ENCODE data around the gene GPAM.

Gene GPAM

GRCh38 chr10:112184379-112184778 lies 814 bp upstream of the GPAM start:
- DNase-seq (ENCODE audit: low spot score) = no peak
- in situ Hi-C loops (cut with MboI; ENCODE audit: low sequenced_read_pairs, unreplicated experiment) = no loop called here
- TF ChIP-seq, protein P1, sequence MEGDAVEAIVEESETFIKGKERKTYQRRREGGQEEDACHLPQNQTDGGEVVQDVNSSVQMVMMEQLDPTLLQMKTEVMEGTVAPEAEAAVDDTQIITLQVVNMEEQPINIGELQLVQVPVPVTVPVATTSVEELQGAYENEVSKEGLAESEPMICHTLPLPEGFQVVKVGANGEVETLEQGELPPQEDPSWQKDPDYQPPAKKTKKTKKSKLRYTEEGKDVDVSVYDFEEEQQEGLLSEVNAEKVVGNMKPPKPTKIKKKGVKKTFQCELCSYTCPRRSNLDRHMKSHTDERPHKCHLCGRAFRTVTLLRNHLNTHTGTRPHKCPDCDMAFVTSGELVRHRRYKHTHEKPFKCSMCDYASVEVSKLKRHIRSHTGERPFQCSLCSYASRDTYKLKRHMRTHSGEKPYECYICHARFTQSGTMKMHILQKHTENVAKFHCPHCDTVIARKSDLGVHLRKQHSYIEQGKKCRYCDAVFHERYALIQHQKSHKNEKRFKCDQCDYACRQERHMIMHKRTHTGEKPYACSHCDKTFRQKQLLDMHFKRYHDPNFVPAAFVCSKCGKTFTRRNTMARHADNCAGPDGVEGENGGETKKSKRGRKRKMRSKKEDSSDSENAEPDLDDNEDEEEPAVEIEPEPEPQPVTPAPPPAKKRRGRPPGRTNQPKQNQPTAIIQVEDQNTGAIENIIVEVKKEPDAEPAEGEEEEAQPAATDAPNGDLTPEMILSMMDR (IDR thresholded peaks at IDR 0.05; ENCODE audit: borderline replicate concordance, control extremely low read depth, extremely low read depth, insufficient read depth, missing control alignments) = no peak

GRCh38 chr10:112184052-112184371 lies 447 bp upstream of the GPAM start:
- in situ Hi-C loops (cut with MboI; ENCODE audit: low sequenced_read_pairs, unreplicated experiment) = no loop called here
- TF ChIP-seq, protein P1 (IDR thresholded peaks at IDR 0.05; ENCODE audit: borderline replicate concordance, control extremely low read depth, extremely low read depth, insufficient read depth, missing control alignments) = no peak
- DNase-seq (ENCODE audit: low spot score) = no peak

DNA sequence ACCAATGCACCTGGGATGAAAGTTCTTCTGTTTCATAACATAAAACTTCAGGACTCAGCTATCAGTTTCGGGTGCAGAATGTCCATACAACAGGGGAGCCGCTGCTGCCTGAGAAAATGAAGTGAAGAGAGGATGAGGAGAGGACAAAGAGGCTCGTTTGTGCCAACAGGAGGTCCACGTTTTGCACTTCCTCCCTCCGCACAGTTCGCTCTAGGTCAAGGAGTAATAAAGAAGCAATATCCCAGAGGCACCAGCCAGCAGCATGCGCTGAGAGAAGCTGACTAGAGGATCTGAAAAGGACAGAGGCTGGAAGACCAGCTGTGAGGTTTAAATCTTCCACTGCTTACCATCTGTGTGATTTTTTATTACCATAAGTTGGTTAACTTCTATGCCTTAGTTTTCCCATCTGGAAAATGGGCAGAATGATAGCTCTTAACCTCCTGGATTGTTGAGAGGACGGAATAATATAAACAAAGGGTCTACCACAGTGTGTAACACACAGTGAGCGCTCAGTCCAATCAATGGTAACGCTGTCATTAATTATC lies 709 bp downstream of the GPAM start:
- in situ Hi-C loops (cut with MboI; ENCODE audit: low sequenced_read_pairs, unreplicated experiment) = no loop called here
- DNase-seq (ENCODE audit: low spot score) = no peak
- TF ChIP-seq, protein P1 (IDR thresholded peaks at IDR 0.05; ENCODE audit: borderline replicate concordance, control extremely low read depth, extremely low read depth, insufficient read depth, missing control alignments) = no peak

DNA sequence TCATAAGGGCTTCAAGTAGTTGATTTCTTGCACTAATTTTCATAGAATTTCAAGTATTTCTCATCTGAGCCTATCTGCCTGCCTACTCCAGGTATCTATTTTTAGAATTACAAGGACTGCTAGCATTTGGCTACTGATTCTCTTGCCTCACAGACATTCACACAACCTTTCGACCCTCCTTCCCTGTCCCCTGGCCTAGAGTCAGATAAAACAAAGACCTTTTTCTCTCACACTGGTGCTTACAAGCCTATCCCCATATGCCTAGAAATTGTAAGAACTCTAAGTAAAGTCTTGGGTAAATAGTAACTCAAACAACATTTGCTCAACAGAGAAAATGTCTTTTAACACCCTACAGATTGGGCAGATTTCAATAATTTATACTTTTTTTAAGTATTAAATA lies 6.3 kb downstream of the GPAM start:
- DNase-seq (ENCODE audit: low spot score) = no peak
- in situ Hi-C loops (cut with MboI; ENCODE audit: low sequenced_read_pairs, unreplicated experiment) = no loop called here

DNA sequence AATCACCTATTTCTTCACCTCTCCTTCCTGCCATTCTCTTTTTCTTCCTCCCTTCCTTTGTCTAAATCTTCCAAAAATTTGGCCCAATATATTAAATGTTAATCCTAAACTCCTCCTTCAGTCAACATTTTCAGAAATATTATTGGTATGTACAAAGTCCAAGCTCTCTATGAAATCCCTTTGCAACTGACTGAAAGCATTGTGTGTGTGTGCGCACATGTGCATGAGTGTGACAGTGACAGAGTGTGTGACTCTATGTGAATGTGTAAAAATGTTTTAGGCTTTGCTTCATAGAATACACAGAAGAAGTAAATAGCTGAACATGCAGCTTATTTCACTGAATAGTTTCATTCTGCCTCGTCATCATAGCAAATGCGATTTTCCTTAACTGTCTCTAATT lies 7.0 kb downstream of the GPAM start:
- in situ Hi-C loops (cut with MboI; ENCODE audit: low sequenced_read_pairs, unreplicated experiment) = no loop called here
- DNase-seq (ENCODE audit: low spot score) = no peak
- TF ChIP-seq, protein P1 (IDR thresholded peaks at IDR 0.05; ENCODE audit: borderline replicate concordance, control extremely low read depth, extremely low read depth, insufficient read depth, missing control alignments) = no peak

More for the DNA sequence above, 6.3 kb downstream of the GPAM start:
- TF ChIP-seq, protein P1 (IDR thresholded peaks at IDR 0.05; ENCODE audit: borderline replicate concordance, control extremely low read depth, extremely low read depth, insufficient read depth, missing control alignments) = no peak

DNA sequence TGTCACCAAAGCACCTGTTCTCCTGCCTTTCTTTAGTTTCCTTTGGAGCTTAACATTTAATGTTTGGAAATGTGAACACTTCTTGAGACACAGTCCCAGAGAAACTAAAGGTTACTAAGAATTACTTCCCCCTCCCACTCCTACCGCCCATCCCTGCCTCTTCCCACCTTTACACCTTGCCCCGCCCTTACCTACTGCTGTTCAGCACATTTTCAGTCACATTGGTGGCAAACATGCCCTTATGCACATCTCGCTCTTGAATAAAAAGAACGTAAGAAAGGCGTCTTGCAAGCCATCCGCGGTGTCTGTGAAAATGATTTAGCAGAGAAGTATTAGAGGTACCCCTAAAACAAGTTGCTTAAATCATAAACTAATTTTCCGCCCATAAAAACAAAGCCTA lies 8.2 kb downstream of the GPAM start:
- DNase-seq (ENCODE audit: low spot score) = no peak
- in situ Hi-C loops (cut with MboI; ENCODE audit: low sequenced_read_pairs, unreplicated experiment) = no loop called here
- TF ChIP-seq, protein P1 (IDR thresholded peaks at IDR 0.05; ENCODE audit: borderline replicate concordance, control extremely low read depth, extremely low read depth, insufficient read depth, missing control alignments) = no peak

DNA sequence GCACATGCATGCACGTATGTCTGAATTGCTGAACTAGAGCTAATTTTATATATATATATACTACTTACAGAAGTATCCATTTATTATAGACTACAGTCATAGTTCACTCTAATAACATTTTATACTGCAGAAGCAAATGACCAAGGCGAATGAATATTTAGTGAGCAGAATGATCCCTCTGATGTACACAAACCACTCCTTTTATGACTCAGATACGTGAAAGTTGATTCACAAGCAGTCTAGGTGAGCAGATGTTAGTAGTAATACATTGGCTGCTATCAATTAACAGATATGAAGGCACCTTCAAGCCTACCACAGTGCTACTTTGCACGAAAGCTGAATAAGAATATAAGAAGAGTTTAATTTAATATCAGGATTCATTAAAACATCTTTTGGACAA lies 10.4 kb downstream of the GPAM start:
- TF ChIP-seq, protein P1 (IDR thresholded peaks at IDR 0.05; ENCODE audit: borderline replicate concordance, control extremely low read depth, extremely low read depth, insufficient read depth, missing control alignments) = no peak
- no peak for DNase-seq (ENCODE audit: low spot score)
- in situ Hi-C loops (cut with MboI; ENCODE audit: low sequenced_read_pairs, unreplicated experiment) = no loop called here
